ENCODE results near the gene FXYD3. TPM values are rescaled to one million over a fixed set of nuclear protein-coding genes. Genes with fewer than 3 reads are reported as not detected.

FXYD3 gene
- total and polyA plus RNA-seq, 2 of the 13 experiments (the other 11 are each of a cell fraction or from before 2014, with no cell fraction given), result 4.9 TPM; not detected in 1

GRCh38 chr19:35144259-35144599, 28.6 kb downstream of the FXYD3 start:
- TF ChIP-seq ZSCAN22 (CRISPR knock-in tag; IDR thresholded peaks at IDR 0.05) (no peak), ELF3 (CRISPR knock-in tag; IDR thresholded peaks at IDR 0.05) (no peak), DNMT1 (CRISPR knock-in tag; IDR thresholded peaks at IDR 0.05) (no peak), KMT2A (CRISPR knock-in tag; IDR thresholded peaks at IDR 0.05) (no peak), MAF1 (CRISPR knock-in tag; IDR thresholded peaks at IDR 0.05; ENCODE audit: borderline replicate concordance) (no peak), SP2 (CRISPR knock-in tag; IDR thresholded peaks at IDR 0.05) (no peak), HOXA9 (CRISPR knock-in tag; IDR thresholded peaks at IDR 0.05; ENCODE audit: borderline replicate concordance) (no peak), PPARG (CRISPR knock-in tag; conservative IDR thresholded peaks at IDR 0.05) (no peak), DRAP1 (CRISPR knock-in tag; IDR thresholded peaks at IDR 0.05) (no peak)
- TF ChIP-seq, protein P1, sequence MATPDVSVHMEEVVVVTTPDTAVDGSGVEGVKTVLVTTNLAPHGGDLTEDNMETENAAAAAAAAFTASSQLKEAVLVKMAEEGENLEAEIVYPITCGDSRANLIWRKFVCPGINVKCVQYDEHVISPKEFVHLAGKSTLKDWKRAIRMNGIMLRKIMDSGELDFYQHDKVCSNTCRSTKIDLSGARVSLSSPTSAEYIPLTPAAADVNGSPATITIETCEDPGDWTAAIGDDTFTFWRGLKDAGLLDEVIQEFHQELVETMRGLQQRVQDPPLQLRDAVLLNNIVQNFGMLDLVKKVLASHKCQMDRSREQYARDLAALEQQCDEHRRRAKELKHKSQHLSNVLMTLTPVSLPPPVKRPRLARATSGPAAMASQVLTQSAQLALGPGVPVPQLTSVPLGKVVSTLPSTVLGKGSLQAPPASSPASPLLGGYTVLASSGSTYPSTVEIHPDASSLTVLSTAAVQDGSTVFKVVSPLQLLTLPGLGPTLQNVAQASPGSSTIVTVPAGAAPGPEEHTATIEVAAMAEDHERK (CRISPR knock-in tag; IDR thresholded peaks at IDR 0.05; ENCODE audit: low read depth), result no peak
- TF ChIP-seq, protein P2, sequence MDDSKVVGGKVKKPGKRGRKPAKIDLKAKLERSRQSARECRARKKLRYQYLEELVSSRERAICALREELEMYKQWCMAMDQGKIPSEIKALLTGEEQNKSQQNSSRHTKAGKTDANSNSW (CRISPR knock-in tag; IDR thresholded peaks at IDR 0.05; ENCODE audit: borderline replicate concordance), result no peak
- Histone ChIP-seq H3K4me1 (ENCODE audit: insufficient read depth, low read length) (peaks cover 18% of the 10 kb centered on the region), H3K4me3 (replicated peaks in 1 of 3; ENCODE audit: insufficient read depth in 1 of 3, low read depth in 2 of 3, low read length in 3 of 3) (no peak overlapping the region), H3K27ac (ENCODE audit: extremely low read length, insufficient read depth, low read length) (no peak overlapping the region), H3K36me3 (replicated peaks in 1 of 2; ENCODE audit: control insufficient read depth in 1 of 2, insufficient read depth in 2 of 2, low read length in 2 of 2) (no peaks in the 10 kb centered on the region), H3K4me2 (ENCODE audit: low read depth, low read length) (no peak overlapping the region), H2AFZ (ENCODE audit: low read length) (no peak overlapping the region), H4K20me1 (ENCODE audit: insufficient read depth, low read length) (no peaks in the 10 kb centered on the region), H3K9me3 (ENCODE audit: low read length) (no peaks in the 10 kb centered on the region), H3K9ac (ENCODE audit: insufficient read depth, low read depth, low read length) (no peak overlapping the region), H3K79me2 (ENCODE audit: insufficient read depth, low read length) (no peaks in the 10 kb centered on the region), H3K27me3 (ENCODE audit: control insufficient read depth in 1 of 2, insufficient read depth in 2 of 2, low read length in 2 of 2) (peaks cover 0 to 3% of the 10 kb centered on the region in 2 experiments; a peak in 2 of 5 replicates)
- BruUV-seq (replicated peaks), result no TSS peak
- ATAC-seq (no peak), FAIRE-seq (no peak), DNase-seq (ENCODE audit: low spot score) (no peak)
- CTCF ChIA-PET (ENCODE audit: low intra/inter-chr PET ratio, low total read pairs), result no interaction called here
- POLR2A ChIA-PET, result no interaction called here
- 33% methylated on average over 3 of the region's 6 CpGs for WGBS (ENCODE audit: low lambda C conversion rate)
- in situ Hi-C loops (cut with HindIII; ENCODE audit: extremely low pct_ligation_motif_present, low pct_unique_long_range_greater_than_20kb), result no loop called here
- intact Hi-C loops (cut with micrococcal nuclease; ENCODE audit: unreplicated experiment), result no loop called here
